ENCODE results near the gene NRP1. TPM values are rescaled to one million over a fixed set of nuclear protein-coding genes. Genes with fewer than 3 reads are reported as not detected.
"Not testable (repeated sequence)": the region's sequence is repeated elsewhere in the genome, so short reads cannot be mapped to it uniquely, and the experiment has no call there.

NRP1 gene
- total and polyA plus RNA-seq, 4 donors, result 14.6 to 55.6 (median 37.8) TPM

- Histone ChIP-seq H3K4me1 (ENCODE audit: control insufficient read depth in 4 of 4, insufficient read depth in 4 of 4, low read length in 3 of 4) (no peaks in the 10 kb centered on the region), H3K9ac (ENCODE audit: low read depth in 1 of 2, low read length in 2 of 2) (no peak overlapping the region), H3K9me3 (ENCODE audit: control insufficient read depth in 4 of 4, low read length in 3 of 4) (no peaks in the 10 kb centered on the region), H3K27ac (ENCODE audit: low read depth in 1 of 2, low read length in 2 of 2) (no peak overlapping the region), H3K36me3 (ENCODE audit: control insufficient read depth in 4 of 4, insufficient read depth in 3 of 4, low read depth in 1 of 4, low read length in 3 of 4) (peaks cover 8 to 40% (median 27%) of the 10 kb centered on the region in 4 donors), H3K27me3 (ENCODE audit: control insufficient read depth in 4 of 4, insufficient read depth in 4 of 4, low read length in 3 of 4) (no peaks in the 10 kb centered on the region), H3K4me3 (ENCODE audit: low read depth in 1 of 3, low read length in 3 of 3) (no peak overlapping the region)
- 93% methylated on average over 7 of the region's 7 CpGs for WGBS
- TF ChIP-seq RAD21 (IDR thresholded peaks at IDR 0.05), result no peak
- TF ChIP-seq CTCF (IDR thresholded peaks at IDR 0.05; ENCODE audit: low read depth, low read length, missing input control), result no peak
- TF ChIP-seq NR2F2 (IDR thresholded peaks at IDR 0.05), result no peak
- TF ChIP-seq FOXA1 (IDR thresholded peaks at IDR 0.05), result no peak
- TF ChIP-seq ZBTB33 (IDR thresholded peaks at IDR 0.05), result no peak
- no peak for TF ChIP-seq MAX (IDR thresholded peaks at IDR 0.05)
- DNase-seq (ENCODE audit: low spot score), result no peak
Observed at GRCh38 chr10:33224251-33224965, 110.1 kb downstream of the NRP1 start.

- H3K4me3 ChIP-seq (ENCODE audit: low read depth in 1 of 3, low read length in 3 of 3), result no peak overlapping the region
- H3K9me3 ChIP-seq (ENCODE audit: control insufficient read depth in 4 of 4, low read length in 3 of 4), result no peaks in the 10 kb centered on the region
- peaks cover 8 to 40% (median 28%) of the 10 kb centered on the region in 4 donors for H3K36me3 ChIP-seq (ENCODE audit: control insufficient read depth in 4 of 4, insufficient read depth in 3 of 4, low read depth in 1 of 4, low read length in 3 of 4)
- H3K27me3 ChIP-seq (ENCODE audit: control insufficient read depth in 4 of 4, insufficient read depth in 4 of 4, low read length in 3 of 4), result no peaks in the 10 kb centered on the region
- TF ChIP-seq FOXA2 (IDR thresholded peaks at IDR 0.05), result no peak
- TF ChIP-seq HNF4G (IDR thresholded peaks at IDR 0.05), result no peak
- H3K4me1 ChIP-seq (ENCODE audit: control insufficient read depth in 4 of 4, insufficient read depth in 4 of 4, low read length in 3 of 4), result no peaks in the 10 kb centered on the region
- H3K27ac ChIP-seq (ENCODE audit: low read depth in 1 of 2, low read length in 2 of 2), result no peak overlapping the region
- no peak overlapping the region for H3K9ac ChIP-seq (ENCODE audit: low read depth in 1 of 2, low read length in 2 of 2)
- no peak for DNase-seq (ENCODE audit: low spot score)
- 85% methylated on average over 3 of the region's 3 CpGs for WGBS
Observed at GRCh38 chr10:33223326-33224000, 111.0 kb downstream of the NRP1 start.

GRCh38 chr10:33222304-33222703 is 112.2 kb downstream of the NRP1 start:
- H3K27me3 ChIP-seq (ENCODE audit: control insufficient read depth in 4 of 4, insufficient read depth in 4 of 4, low read length in 3 of 4); H3K4me3 ChIP-seq (ENCODE audit: low read depth in 1 of 3, low read length in 3 of 3); DNase-seq (ENCODE audit: low spot score); H3K9ac ChIP-seq (ENCODE audit: low read depth in 1 of 2, low read length in 2 of 2); H3K9me3 ChIP-seq (ENCODE audit: control insufficient read depth in 4 of 4, low read length in 3 of 4); H3K4me1 ChIP-seq (ENCODE audit: control insufficient read depth in 4 of 4, insufficient read depth in 4 of 4, low read length in 3 of 4); H3K27ac ChIP-seq (ENCODE audit: low read depth in 1 of 2, low read length in 2 of 2): not testable (repeated sequence)
- 96% methylated on average over 9 of the region's 9 CpGs for WGBS
- H3K36me3 ChIP-seq (ENCODE audit: control insufficient read depth in 4 of 4, insufficient read depth in 3 of 4, low read depth in 1 of 4, low read length in 3 of 4), result peaks cover 8 to 44% (median 28%) of the 10 kb centered on the region in 4 donors
